HPDE6-E6E7 (cell line): ENCODE data around the gene HOMER2.

Experiments used
- DNase-seq: peaks from one replicate; pipeline ENCODE4 v3.0.0; 2011; ENCODE audit warnings: missing footprints; ENCODE audit errors: extremely low spot score

HOMER2 gene

DNA sequence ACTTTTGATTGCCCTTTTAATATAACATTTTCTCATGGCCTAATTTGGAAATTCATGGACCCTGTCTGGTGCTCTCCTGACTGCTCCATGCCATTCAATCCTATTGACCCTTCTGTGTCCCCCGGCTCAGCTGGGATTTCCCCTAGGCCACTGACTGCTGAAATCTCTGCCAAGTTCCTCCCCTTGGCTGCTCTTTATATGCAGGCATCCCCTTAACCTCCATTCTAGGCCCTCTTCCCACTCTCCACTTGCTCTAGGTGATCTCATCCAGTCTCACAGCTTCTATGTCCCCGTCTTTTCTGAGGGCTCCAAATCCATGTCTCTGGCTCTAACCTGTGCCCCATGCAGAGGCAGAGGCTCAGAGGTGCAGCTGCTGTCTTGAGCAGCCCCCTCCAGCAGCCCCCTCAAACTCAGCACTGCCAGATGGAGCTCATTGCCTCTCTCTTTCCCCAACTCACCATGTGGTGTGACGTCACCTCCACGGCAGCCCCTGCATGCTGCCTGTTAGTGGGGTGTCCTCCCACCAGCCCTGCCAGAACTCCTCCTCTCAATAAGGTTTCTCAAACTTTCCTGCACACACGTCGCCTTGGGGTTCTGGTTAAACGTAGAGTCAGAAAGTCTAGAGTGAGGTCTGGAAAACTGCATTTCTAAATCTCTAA is 153.2 kb downstream of the HOMER2 start:
- DNase-seq = no peak
